GM18517 (cell line): ENCODE measurements around the gene CYP4F11.
"Not testable (repeated sequence)": the region's sequence is repeated elsewhere in the genome, so short reads cannot be mapped to it uniquely, and the experiment has no call there.

Experiments
- ATAC-seq: cut with Tn5 transposase; IDR thresholded peaks from one replicate; pipeline ENCODE4 v1.9.1; 2021; ENCODE audit warnings: mild to moderate bottlenecking, moderate library complexity; ENCODE audit not compliant: unreplicated experiment

The CYP4F11 gene

DNA sequence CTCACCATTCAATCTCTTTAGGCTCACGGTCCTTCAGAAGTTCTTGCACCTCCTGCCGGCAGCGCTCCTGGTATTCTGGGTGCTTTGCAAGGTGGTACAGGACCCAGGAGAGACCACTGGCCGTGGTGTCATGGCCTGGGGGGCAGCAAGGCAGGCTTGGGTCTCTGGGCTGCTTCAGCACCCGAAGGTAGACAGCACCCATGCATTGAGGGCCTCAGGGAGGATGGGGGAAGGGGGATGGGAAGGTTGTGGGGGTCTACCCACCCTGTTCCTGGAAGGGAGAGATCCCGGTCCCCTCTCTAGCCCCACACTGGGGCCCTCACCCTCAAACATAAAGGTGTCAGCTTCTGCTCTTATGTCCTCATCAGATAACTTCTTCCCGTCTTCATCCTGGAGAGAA is 48.4 kb downstream of the CYP4F11 start:
- ATAC-seq, result no peak

DNA sequence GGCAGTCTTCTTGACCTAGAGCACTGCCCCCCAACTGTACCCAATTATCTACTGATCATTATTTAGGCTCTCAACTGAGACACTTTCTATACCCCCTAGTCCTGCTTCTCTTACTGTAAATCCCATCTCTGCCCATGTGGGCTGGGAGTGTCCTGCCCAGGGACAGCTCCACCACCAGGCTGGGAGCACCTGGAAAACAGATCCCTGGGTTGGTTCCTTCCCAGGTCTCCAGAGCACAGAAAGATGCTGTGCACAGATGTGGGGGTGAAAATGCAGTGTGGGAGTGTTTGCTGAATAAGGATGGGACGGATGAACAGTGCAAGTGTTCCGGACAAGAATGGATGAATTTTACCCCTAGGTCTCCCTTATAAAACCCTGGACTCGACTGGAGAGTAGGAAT is 49.2 kb downstream of the CYP4F11 start:
- ATAC-seq, result no peak

DNA sequence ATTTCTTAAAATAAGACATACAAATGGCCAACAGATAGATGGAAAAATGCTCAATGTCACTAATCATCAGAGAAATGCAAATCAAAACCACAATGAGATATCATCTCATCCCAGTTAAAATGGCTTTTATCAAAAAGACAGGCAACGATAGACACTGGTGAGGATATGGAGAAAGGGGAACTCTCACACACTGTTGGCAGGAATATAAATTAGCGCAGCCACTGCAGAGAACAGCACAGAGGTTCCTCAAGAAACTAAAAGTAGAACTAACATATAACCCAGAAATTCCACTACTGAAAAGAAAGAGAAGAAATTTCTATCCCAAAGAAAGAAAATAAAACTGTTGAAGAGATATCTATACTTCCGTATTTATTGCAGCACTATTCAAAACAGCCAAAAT is 51.0 kb downstream of the CYP4F11 start:
- ATAC-seq, result not testable (repeated sequence)

DNA sequence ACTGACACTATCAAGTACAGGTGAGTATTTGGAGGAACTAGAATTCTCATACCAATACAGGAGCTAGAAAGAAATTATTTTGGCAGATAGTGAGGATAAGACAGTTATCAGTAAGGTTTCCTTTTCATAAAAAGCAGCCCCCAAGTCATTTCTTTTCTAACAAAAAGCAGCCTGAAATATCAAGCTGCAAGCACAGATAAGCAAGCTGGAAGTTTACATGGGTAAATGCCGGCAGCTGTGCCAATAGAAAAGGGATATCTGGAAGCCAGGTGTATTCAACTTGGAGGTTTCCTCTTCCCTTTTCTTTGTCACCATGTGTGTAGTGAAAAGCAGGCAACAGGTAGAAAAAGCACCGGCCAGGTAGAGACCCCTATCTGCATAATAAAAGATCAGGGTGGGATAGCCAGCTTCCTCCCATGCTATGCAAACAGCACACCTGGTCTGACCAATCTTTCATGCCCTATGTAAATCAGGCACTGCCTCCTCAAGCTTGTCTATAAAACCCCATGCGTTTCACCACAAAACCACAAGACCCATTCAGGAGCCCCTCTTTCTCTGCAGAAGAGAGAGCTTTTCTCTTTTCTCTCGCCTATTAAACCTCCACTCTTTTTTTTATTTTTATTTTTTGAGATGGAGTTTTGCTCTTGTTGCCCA is 59.4 kb downstream of the CYP4F11 start:
- no peak for ATAC-seq

DNA sequence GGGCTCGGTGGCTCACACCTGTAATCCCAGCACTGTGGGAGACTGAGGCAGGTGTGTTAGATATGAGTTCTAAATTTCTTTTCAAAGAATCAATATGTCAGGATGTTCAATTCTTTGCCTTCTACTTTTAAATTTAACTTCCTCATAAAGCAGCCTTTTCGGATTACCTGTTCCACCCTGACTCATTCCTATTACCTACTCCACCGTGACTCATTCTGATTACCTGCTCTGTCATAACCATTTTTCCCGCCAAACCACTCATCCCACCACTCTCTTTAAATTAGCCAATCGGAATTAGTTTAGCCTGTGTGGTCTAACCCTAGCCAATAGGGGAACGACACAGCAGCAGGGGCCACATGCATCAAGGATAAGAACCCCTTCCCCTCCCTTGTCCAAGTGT is 60.6 kb downstream of the CYP4F11 start:
- not testable (repeated sequence) for ATAC-seq

DNA sequence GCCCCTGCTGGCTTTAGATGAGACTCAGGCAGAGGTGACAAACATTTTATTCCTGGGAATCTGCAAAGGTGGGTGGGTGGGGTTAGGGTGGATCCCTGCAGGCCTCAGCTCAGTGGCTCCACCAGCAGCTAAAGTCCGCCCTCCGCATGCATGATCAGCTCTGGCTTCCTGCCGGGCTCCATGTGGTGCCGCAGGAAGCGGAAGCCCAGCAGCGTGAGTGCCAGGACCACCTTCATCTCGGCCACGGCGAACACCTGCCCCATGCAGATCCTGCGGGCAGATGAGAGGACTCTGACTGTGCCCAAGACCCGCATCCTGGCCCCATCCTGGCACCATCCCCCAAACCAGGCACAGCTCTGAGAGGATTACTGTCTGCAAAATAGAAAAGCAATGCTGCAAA is 62.8 kb downstream of the CYP4F11 start:
- no peak for ATAC-seq

DNA sequence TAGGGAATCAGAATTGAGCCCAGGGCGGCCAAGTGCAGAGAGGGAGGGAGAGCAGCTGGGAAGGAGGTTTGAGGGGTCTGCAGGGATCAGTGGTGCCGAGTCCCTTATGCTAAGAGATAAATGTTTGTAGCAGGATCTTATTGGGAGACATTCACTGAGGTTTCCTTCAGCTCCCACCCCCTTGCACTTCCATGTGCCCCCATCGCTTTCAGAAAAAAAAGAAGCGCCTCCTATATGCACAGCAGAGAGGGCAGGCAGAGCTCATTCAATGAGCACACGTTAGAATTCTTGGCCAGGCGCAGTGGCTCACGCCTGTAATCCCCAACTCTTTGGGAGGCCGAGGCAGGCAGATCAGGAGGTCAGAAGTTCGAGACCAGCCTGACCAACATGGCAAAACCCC is 64.5 kb downstream of the CYP4F11 start:
- ATAC-seq, result no peak

DNA sequence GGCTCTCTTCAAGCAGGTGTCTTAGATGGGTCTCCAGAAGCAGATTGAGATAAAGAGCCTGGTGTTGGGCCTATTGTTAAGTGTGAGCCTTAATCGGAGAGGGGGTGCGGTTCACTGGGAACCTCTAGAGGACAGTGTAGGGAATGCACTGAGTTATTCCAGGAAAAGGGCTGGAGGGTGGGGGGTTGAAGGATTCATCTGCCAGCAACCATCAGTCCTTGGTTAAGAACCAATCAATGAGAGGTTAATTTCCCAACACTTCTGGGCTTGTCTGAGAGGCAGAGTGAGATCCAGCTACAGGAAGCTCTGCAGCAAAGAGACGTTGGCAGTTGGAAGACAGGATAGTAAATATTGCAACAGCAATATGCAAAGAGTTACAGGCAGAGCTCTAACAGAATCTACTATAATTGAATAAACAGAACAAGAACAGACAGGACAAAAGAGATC is 65.2 kb downstream of the CYP4F11 start:
- ATAC-seq, result no peak

DNA sequence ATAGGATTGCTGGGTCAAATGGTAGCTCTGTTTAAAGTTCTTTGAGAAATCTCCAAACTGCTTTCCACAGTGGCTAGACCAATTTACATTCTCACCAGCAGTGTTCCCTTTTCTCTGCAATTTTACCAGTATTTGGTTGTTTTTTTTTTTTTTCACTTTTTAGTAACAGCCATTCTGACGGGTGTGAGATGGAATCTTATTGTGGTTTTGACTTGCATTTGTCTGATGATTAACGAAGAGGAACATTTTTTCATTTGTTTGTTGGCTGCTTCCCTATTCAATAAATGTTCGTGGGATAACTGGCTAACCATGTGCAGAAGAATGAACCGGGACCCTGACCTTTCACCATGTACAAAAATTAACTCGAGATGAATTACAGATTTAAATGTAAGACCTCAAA is 67.7 kb downstream of the CYP4F11 start:
- no peak for ATAC-seq

DNA sequence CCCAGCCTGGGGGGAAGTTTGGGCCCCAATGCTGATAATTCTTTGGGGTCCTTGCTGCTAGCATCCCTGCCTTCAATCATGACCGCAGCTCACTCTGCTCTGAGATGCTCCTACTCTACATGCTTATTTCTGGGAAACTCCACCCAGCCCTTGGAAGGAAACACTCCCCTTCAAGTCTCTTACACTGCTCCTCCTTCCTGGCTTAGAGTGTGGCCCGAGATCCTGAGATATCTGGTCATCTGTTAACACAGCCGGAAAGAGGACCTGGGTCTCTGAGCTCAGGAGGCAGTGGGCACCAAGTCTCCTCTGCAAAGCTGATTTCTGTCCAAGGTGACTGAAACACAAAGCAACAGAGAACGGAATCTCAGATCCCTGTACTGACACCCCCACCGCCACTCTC is 69.5 kb downstream of the CYP4F11 start:
- ATAC-seq, result no peak

DNA sequence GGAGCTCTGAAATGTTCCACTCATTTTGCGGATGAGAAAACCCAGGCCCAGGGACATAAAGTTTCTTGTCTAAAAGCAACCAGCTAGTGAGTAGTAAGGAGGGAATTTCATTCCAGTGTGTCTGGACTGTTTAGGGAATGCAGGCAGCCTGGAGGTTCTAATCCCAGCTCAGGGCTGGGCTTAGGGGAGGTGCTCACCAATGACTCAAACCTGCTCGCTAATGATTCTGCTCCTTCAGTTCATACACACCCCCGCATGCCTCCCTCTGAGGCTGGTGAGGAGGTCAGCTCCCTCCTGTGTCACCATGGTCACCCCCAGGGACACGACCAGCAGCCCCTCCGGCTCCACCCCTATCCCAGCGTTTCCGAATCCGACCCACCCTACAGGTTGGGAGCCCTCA is 71.1 kb downstream of the CYP4F11 start:
- no peak for ATAC-seq

DNA sequence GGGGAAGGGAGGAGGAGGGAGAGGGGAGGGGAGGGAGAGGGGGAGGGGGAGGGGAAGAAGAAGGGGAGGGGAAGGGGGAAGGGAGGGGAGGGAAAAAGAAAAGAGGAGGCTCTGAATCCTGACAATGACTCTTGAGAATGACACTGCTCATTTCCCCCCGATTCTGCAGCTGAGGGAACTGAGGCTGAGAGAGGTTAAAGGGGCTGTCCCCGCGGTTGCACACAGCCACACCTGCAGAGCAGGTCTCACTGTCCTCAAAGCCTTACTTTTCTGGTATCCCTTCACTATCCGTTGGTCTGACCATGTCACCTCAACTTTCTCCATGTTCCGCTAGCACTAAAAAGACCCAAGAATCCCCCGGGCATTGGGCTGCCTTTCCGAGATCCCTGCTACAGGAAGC is 71.9 kb downstream of the CYP4F11 start:
- ATAC-seq, result no peak
